Right lobe of liver (tissue), 6 donors: Measurements from ENCODE around the gene BPIFB1. TPM values are rescaled to one million over a fixed set of nuclear protein-coding genes. Genes with fewer than 3 reads are reported as not detected.

ENCODE experiments used
- ATAC-seq, 4 donors: fragments of 200-7000 bp; cut with Tn5 transposase; one replicate each; pipeline ENCODE4 v1.9.1; 2020; ENCODE audit warnings: mild to moderate bottlenecking in 4 of 4, moderate library complexity in 4 of 4
- DNase-seq, 3 donors: peaks; one replicate each; pipeline ENCODE4 v3.0.0-alpha.2; 2020
- H3K27ac ChIP-seq, 3 donors: fragments of 200-600 bp; one replicate each; pipeline ENCODE4 v1.8.0; 2022
- H3K27me3 ChIP-seq, 2 donors: fragments of 200-600 bp; one replicate each; pipeline ENCODE4 v1.8.0; 2022
- H3K36me3 ChIP-seq, 4 donors: fragments of 200-600 bp; sonication (generic) in 1 of 4; one replicate each; pipeline versions ENCODE4 v1.5.1 to v1.8.0; 2017 to 2022; ENCODE audit warnings: control low read depth in 1 of 4
- H3K4me1 ChIP-seq, 4 donors: fragments of 200-600 bp; sonication (generic) in 1 of 4; one replicate each; pipeline versions ENCODE4 v1.5.1 to v1.8.0; 2017 to 2022; ENCODE audit warnings: control low read depth in 1 of 4
- H3K4me3 ChIP-seq, 3 donors: fragments of 200-600 bp; one replicate each; pipeline ENCODE4 v1.8.0; 2022
- H3K9me3 ChIP-seq, 4 donors: fragments of 200-600 bp; sonication (generic) in 1 of 4; one replicate each; pipeline versions ENCODE4 v1.5.1 to v1.8.0; 2017 to 2022; ENCODE audit warnings: control low read depth in 1 of 4
- POLR2A ChIP-seq: fragments of 450-650 bp; IDR thresholded peaks from one replicate; pipeline ENCODE4 v1.6.1; 2017; ENCODE audit warnings: antibody characterized with exemption, mild to moderate bottlenecking
- WGBS: methylation state at CpG from one replicate; pipeline ENCODE4 v1.1.6; 2018; ENCODE audit warnings: low coverage, low lambda C conversion rate; ENCODE audit not compliant: insufficient coverage; ENCODE audit errors: missing lambda C conversion rate; 5-methylcytosine and 5-hydroxymethylcytosine counted together
- intact Hi-C, 2 donors: fragments of 100-400 bp; cut with DNase I; formaldehyde crosslinking; loops; one replicate each; pipeline versions ENCODE4 v1.11.2 to v1.14.1; 2022
- total RNA-seq, 6 experiments: library from RNA; depleted of rRNA in 2 of 6; stranded (reverse); fragments of >200 nt in 2 of 6; fragmentation: NEBNext Ultra II Directional in 3 of 6; extraction: Animal tissue kit (Norgen Biotek cat#: 25700) in 3 of 6; gene quantifications; one replicate each; pipeline versions ENCODE4 v1.1.0 to v1.2.4, GENCODE V29; 2016 to 2023
- TF ChIP-seq, protein P1 (sequence below), 4 donors: fragments of 200-600 bp in 3 of 4; fragments of 450-650 bp in 1 of 4; IDR thresholded peaks; one replicate each; pipeline versions ENCODE4 v1.5.1 to v1.8.0; 2016 to 2022; ENCODE audit warnings: antibody characterized with exemption in 4 of 4, mild to moderate bottlenecking in 2 of 4
- donor health status: DM: no; HTN: yes; CAD: no.
- donor health status: DM: no; HTN: no; CAD: no.
- donor health status: DM: no; HTN: no; CAD: no.
- donor health status: DM: no; HTN: yes; CAD: no.
- donor health status: DM: no; HTN: yes; CAD: no.

The BPIFB1 gene
- total RNA-seq, 6 experiments from 2014 or later, result not detected

DNA sequence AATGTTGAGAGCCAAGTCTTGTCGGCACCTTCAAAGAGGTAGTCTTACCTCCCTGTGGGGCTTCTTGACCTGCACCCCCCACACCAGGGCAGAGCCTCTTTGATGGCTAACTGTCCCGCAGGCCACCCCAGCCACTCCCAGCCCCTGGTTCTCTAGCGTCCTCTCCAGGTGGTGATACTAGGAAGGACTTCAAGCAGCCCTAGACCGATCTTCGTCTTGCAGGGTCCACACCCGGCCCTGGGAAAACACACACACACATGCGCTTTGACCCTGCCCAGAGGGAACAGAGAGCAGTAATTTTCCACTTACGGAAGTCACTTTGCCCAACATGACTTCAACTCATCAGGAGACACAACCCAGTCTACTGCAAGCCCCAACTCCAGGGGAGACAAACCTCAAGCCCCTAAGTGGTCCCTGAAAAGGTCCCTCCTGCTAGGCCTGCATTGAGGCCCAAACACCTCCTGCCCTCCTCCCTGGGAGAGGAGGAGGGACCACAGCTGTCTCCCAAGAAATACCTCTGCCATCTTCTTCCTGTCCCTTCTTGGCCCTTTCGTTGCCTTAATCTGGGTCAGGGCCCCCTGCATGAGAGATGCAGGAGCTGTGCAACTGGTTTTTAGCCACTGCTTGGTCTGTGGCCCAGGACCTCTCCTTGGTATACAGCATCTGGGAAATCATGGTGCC is 2.9 kb upstream of the BPIFB1 start:
- intact Hi-C loops, result loop anchor here (10.0 kb wide), 2 partner anchors 175 to 365 kb away; no protein-coding TSS in a partner anchor
- Histone ChIP-seq H3K4me3 (no peak overlapping the region), H3K27me3 (no peaks in the 10 kb centered on the region), H3K27ac (no peak overlapping the region), H3K36me3 (no peaks in the 10 kb centered on the region), H3K9me3 (no peaks in the 10 kb centered on the region), H3K4me1 (no peaks in the 10 kb centered on the region)
- 67% methylated on average over 5 of the region's 9 CpGs for WGBS
- DNase-seq (no peak), ATAC-seq (no peak)
- TF ChIP-seq POLR2A, result no peak
- TF ChIP-seq, protein P1, sequence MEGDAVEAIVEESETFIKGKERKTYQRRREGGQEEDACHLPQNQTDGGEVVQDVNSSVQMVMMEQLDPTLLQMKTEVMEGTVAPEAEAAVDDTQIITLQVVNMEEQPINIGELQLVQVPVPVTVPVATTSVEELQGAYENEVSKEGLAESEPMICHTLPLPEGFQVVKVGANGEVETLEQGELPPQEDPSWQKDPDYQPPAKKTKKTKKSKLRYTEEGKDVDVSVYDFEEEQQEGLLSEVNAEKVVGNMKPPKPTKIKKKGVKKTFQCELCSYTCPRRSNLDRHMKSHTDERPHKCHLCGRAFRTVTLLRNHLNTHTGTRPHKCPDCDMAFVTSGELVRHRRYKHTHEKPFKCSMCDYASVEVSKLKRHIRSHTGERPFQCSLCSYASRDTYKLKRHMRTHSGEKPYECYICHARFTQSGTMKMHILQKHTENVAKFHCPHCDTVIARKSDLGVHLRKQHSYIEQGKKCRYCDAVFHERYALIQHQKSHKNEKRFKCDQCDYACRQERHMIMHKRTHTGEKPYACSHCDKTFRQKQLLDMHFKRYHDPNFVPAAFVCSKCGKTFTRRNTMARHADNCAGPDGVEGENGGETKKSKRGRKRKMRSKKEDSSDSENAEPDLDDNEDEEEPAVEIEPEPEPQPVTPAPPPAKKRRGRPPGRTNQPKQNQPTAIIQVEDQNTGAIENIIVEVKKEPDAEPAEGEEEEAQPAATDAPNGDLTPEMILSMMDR (IDR thresholded peaks at IDR 0.05), result no peak

DNA sequence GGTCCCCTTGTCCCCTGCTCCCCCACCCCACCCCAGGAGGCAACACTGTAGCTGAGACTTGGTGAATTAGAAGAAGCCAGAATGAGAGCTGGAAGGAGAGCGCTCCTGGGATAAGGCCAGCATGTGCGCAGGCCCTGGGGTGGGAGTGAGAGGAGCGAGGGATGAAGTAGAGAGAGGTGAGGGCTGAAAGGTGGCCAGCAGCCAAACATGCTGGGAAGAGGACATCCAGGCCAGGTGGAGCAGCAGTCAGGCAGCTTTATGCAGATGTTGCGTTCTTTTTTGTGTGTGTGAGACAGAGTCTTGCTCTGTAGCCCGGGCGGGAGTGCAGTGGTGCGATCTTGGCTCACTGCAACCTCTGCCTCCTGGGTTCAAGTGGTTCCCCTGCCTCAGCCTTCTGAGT is 2.2 kb upstream of the BPIFB1 start:
- no peak for ATAC-seq
- no peaks in the 10 kb centered on the region for H3K27me3 ChIP-seq

DNA sequence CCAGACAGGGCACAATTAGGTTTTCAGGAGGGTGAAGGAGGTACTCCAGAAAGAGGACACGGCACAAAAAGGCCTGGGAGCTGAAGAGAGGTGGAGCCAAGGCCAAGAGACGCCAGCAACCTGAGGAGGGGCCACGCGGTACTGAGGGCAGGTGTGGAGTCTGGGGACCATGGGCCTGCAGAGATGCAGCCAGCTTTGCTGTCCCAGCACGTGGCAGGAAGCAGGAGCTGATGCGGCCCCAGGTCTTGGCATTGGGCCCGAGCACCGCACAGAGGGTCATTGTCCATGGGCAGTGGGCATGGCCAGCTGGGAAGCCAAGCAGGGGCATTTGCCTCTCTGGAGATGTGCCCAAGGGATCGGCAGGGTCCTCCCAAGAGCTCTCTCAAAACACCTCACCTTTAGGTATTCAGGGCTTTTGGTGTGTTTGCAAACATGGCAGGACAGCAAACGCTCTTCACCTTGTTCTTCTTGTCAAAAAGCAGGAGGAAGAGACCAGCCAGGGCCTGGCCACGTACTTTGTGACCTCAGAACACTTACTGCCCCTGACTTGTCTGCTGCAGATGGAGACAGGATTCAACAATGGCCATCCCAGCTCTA is 1.4 kb upstream of the BPIFB1 start:
- WGBS, result 73% methylated on average over 6 of the region's 11 CpGs
- H3K4me1 ChIP-seq, result no peaks in the 10 kb centered on the region
- no peaks in the 10 kb centered on the region for H3K36me3 ChIP-seq
- DNase-seq, result no peak
- no peaks in the 10 kb centered on the region for H3K9me3 ChIP-seq
- ATAC-seq, result no peak
- TF ChIP-seq POLR2A, result no peak
- TF ChIP-seq, protein P1 (IDR thresholded peaks at IDR 0.05), result no peak
- no peaks in the 10 kb centered on the region for H3K27me3 ChIP-seq
- H3K4me3 ChIP-seq, result no peak overlapping the region
- H3K27ac ChIP-seq, result no peak overlapping the region
- intact Hi-C loops, result loop anchor here (10.0 kb wide), 2 partner anchors 177 to 367 kb away; no protein-coding TSS in a partner anchor

More for the DNA sequence above, 2.2 kb upstream of the BPIFB1 start:
- Histone ChIP-seq H3K4me3 (no peak overlapping the region), H3K4me1 (no peaks in the 10 kb centered on the region), H3K27ac (no peak overlapping the region), H3K36me3 (no peaks in the 10 kb centered on the region), H3K9me3 (no peaks in the 10 kb centered on the region)
- TF ChIP-seq POLR2A, result no peak
- TF ChIP-seq, protein P1 (IDR thresholded peaks at IDR 0.05), result no peak
- no peak for DNase-seq
- intact Hi-C loops, result loop anchor here (10.0 kb wide), 2 partner anchors 176 to 366 kb away; no protein-coding TSS in a partner anchor
- WGBS, result no CpG with 5 or more reads among the region's 7 CpGs

DNA sequence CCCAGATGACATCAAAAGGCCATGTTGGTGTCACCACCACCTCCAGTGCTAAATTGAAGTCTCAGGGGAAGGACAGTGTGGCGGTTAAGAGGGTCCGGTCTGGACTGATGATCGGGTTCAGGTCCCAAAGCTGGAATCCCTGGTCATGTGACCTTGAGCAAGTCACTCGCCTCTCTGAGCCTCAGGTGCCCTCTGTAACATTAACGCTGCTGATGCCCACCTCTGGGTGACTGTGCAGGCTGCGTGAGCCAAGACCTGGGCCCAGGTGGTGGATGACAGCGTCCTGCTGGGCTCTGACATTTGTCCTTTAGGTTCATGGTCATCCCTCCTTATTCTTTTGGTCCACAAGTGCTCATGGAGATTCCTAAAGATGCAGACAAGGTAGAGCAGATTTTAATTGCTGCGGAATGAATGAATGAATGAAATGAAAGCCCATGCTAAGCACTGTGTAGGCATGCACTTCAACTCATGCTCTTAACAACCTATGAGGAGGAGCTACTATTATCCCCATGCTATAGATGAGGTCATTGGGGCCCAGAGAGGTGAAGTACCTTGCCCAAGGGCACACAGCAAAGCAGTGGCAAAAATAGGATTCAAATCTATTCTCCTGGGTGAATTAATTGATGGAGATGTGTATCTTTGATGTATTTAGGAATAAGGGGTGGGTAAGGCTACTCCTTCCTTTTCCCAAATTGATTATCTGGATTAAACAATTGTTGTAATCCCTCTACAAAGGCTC is 649 bp upstream of the BPIFB1 start:
- Histone ChIP-seq H3K4me1 (no peaks in the 10 kb centered on the region), H3K27me3 (no peaks in the 10 kb centered on the region), H3K4me3 (no peak overlapping the region), H3K36me3 (no peaks in the 10 kb centered on the region), H3K27ac (no peak overlapping the region), H3K9me3 (no peaks in the 10 kb centered on the region)
- intact Hi-C loops, result loop anchor here (10.0 kb wide), 2 partner anchors 178 to 368 kb away; no protein-coding TSS in a partner anchor
- 53% methylated on average over 2 of the region's 8 CpGs for WGBS
- DNase-seq (no peak), ATAC-seq (no peak)
- TF ChIP-seq, protein P1 (IDR thresholded peaks at IDR 0.05), result no peak
- TF ChIP-seq POLR2A, result no peak
